ENCODE data around the gene GTF3C1.

Gene GTF3C1

GRCh38 chr16:27558932-27559331, 9.2 kb upstream of the GTF3C1 start:
- DNase-seq = no peak

DNA sequence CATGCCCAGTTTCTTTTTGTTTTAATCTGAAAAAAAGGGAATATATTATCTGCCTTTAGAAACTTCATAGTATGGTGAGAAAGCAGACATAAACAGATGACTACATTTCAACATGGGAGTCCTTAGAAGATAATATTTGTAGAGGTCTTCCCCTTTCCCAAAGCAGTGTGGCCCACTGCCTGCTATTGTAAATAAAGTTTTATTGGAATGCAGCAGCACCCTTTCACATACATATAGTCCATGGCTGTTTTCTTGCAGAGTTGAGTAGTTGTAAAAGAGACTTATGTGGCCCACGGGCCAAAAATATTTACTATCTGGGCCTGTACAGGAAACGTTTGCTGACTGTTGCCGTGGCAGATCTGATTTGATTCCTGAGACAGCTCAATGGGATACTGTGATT, 8.7 kb upstream of the GTF3C1 start:
- no peak for DNase-seq

DNA sequence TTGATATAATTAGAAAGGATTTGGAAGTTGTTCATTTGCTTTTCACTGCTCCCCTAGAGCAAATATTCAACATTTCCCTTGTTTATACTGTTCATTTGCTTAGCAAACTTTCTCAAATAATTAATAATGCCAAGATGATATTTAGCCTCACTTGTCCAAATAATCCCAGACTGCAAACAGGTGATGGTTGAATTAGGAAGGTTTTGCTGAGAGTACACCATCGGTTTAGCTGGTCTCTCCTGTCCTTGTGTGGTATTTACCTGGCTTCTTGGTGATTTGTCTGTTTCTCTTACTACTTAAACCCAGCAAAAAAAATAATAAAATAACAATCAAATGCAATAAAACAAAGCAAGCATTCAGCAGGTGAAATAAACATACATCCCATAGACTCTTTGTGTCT, 6.8 kb upstream of the GTF3C1 start:
- DNase-seq = no peak

GRCh38 chr16:27551036-27551435, 1.3 kb upstream of the GTF3C1 start:
- DNase-seq = no peak

- no peak for DNase-seq
Measured at GRCh38 chr16:27550582-27550920, 838 bp upstream of the GTF3C1 start.

GRCh38 chr16:27549464-27549745, 308 bp downstream of the GTF3C1 start:
- no peak for DNase-seq

DNA sequence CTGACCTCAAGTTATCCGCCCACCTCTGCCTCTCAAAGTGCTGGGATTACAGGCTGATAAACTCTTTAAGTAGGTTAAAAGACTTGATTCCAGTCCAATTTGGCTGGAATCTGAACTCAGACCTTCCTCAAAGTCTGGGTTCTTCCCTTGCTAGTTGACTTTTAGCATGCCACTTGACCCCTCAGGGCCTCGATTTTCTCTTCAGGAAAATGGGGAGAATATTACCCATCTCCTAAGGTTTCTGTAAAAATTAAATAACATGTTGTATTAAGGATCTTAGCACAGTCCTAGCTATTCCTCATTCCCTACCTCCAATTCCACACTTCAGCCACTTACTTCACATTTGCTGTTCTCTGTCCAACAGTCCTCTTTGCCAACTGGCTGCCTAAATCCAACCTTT, 1.9 kb downstream of the GTF3C1 start:
- DNase-seq = no peak

GRCh38 chr16:27547134-27547533, 2.6 kb downstream of the GTF3C1 start:
- peak; percentile 6 for DNase-seq

GRCh38 chr16:27544671-27545070, 5.0 kb downstream of the GTF3C1 start:
- no peak for DNase-seq

GRCh38 chr16:27543801-27544200, 5.9 kb downstream of the GTF3C1 start:
- no peak for DNase-seq

DNA sequence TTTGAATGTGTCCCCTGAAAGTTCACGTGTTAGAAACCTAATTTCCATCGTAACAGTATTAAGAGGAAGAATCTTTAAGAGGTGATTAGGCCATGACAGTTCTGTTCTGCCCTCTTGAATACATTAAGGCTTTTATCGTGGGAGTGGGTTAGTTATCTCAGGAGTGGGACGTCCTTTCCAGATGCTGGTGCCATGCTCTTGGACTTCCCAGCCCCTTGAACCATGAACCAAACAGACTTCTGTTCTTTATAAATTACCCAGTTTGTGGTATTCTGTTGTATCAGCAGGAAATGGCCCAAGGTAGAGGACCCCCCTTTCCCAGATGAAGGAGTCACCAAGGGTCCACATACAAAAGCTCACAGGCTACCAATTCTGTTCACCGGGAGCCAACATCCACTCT, 10.1 kb downstream of the GTF3C1 start:
- no peak for DNase-seq

- DNase-seq = no peak
Measured at GRCh38 chr16:27539120-27539519, 10.6 kb downstream of the GTF3C1 start.

- DNase-seq = no peak
Measured at GRCh38 chr16:27538528-27538927, 11.2 kb downstream of the GTF3C1 start.

DNA sequence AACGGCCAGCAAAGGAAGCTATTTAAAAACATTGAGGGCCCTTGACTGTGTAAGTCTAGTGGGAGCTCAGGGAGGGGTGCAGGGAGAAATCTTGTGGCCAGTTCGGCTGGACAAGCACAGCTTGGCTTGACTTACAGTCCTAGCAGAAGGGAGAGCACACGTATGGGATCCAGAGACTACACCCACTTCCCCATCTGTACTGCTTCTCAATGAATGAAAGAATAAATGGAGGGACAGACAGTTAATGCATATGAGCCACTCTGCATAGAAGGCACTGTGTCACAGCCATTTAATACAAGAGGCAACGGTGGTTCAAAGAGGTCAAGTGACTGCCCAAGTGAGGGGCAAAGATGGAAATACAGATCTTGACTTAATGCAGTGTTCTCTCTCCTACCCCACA, 15.5 kb downstream of the GTF3C1 start:
- no peak for DNase-seq

GRCh38 chr16:27531826-27532800, 17.6 kb downstream of the GTF3C1 start:
- no peak for DNase-seq

DNA sequence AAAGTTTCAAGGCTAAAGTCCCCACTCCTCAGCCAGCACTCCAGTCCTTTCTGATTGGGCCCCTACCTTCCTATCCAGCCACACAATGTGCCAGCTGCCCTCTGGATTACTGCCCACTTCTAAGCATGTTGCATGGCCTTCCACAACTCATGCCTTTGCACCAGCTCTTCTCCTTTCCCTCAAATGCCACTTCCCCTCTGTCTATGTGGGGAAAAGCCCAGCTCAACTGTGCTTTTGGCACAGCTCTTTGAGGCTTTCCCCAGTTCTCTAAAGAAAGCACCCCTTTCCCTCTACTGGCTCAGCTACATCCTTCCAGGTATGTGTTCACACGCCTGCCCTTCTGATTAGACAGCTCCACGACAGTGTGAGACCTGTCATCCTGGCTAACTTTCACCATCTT, 18.5 kb downstream of the GTF3C1 start:
- no peak for DNase-seq

DNA sequence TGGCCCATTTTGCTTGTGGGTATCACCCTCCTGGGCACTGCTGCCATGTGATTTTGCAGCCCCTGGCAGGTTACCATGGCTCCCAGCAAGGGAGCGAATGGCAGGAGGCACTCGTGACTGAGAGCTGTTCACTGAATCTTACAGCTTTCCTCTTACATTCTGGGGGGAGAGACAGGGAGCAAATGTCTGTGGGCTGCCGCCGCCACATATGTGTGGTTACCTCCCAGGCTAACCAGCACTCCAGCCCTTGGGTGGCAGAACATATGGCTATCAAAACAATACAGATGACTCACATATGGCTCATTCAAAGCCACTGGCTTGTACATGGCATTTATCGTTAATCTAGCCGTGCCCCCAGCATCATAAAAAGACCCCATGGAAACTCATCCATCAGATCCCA, 19.8 kb downstream of the GTF3C1 start:
- no peak for DNase-seq

DNA sequence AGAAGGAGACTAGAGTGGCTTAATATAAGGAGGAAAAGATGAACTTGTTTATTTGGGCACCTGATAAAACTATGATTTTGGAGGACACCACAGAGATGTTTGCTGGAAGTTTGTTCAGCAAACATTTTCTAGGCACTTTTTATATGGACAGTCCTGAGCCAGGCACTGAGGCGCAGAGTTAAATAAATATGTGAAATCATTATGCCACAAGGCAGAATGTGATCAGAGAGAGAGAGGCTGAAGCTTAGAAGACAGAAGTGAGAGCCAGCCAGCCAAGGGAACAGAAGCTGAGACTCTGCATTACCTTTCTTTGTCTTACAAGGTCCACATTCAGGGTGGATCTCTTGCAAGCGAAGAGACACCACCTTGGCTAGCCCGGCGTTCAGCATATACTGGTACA, 21.4 kb downstream of the GTF3C1 start:
- no peak for DNase-seq

- no peak for DNase-seq
Measured at GRCh38 chr16:27526180-27526579, 23.5 kb downstream of the GTF3C1 start.

GRCh38 chr16:27522173-27522707, 27.5 kb downstream of the GTF3C1 start:
- no peak for DNase-seq

GRCh38 chr16:27520982-27521673, 28.6 kb downstream of the GTF3C1 start:
- DNase-seq = no peak

- no peak for DNase-seq
Measured at GRCh38 chr16:27518226-27518625, 31.5 kb downstream of the GTF3C1 start.

DNA sequence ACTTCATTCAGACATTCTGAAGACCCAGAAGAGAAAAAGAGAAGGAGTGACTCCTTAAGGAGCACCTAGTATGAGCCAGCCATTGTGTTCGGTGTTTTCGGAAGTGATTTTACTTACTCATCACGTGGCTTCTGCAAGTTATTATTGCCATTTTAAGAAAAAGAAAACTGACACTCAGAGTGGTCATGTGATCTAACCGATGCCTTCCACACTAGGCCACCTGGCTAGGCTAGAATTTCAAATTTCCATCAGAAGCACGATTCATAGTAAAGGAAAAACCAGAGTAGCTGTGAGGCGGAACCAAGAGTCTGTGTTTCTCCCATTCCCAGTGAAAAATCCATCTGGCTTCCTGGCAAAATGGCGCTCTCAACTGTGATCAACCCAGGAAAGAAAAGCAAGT, 32.0 kb downstream of the GTF3C1 start:
- no peak for DNase-seq

DNA sequence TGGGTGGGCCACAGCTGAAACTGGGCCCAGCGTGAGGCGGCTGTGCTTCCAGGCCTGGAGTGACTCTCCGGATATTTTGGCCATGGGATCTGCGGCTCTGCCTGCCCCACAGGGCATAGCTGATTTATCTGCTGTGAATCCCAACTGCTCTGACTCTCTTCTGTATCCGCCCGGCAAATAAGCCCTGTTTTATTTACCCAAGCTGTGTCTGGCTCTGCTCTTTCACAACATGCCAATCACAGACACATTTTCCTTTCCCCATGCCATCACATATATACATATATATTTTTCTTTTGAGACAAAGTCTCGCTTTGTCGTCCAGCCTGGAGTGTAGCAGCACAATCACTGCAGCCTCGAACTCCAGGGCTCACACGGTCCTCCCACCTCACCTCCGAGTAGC, 33.3 kb downstream of the GTF3C1 start:
- no peak for DNase-seq
